ENCODE results near the gene EIF4H. TPM values are rescaled to one million over a fixed set of nuclear protein-coding genes. Genes with fewer than 3 reads are reported as not detected.

EIF4H gene
- 305 and 331 TPM in 2 replicates for total RNA-seq

DNA sequence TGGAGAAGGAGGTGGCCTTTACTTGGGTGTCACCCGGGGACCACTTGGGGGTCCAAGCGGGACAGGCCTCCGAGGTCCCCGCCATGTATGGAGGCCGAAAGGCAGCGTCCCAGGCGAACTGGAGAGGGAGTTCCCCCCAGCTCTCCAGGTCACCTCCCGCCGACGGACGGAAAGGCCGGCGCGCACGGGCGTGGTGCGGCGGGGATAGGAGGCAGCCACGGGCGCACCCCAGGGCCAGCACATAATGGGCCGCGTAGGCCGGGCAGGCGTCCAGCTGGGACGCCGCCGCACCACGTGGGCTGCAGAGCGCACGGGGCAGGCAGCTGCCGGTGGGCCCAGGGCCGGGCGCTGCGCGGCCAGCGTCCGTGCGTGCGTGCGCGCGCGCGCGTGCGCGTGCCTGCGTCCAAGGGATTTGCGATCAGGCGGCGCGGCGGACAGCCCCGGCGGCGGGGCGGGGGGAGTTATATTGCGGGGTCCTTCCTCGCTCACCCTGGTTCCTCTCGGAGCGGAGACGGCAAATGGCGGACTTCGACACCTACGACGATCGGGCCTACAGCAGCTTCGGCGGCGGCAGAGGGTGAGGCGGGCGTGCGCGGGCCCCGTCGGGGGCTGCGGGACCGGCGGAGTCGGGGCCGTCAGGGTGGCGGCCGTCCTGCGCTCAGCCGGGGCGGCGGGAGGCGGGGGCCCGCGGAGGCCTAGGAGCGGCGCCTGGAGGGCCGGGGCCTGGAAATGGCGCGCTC lies at the start of gene EIF4H:
EIF4H (plus strand) TSS at position 491 of the 740 bp plus-strand sequence; CDS start at position 519, 28 bp downstream.

Other genes with a start within 250 kb of the EIF4H start
- 0.21 TPM in 1 of 2 replicates, not detected in the other for gene ELN, start 146.2 kb upstream of the EIF4H start, total RNA-seq
- gene LIMK1, start 90.6 kb upstream of the EIF4H start, total RNA-seq: 27.6 and 29.8 TPM in 2 replicates
- gene LAT2, start 35.6 kb downstream of the EIF4H start, total RNA-seq: 0.07 TPM in 1 of 2 replicates, not detected in the other
- 30.2 and 42.8 TPM in 2 replicates for gene RFC2, start 80.0 kb downstream of the EIF4H start, total RNA-seq
- gene CLIP2, start 115.1 kb downstream of the EIF4H start, total RNA-seq: 12.3 and 14.7 TPM in 2 replicates

Measured in airway epithelial cell (primary cell).